Sigmoid colon (tissue), 4 donors: ENCODE results near the gene C1QTNF6.

Source experiments
- CTCF ChIP-seq, 4 experiments: fragments of 450-650 bp in 3 of 4; fragments of 200-600 bp in 1 of 4; IDR thresholded peaks; one replicate each; pipeline ENCODE4 v1.5.1; 2016 to 2019; ENCODE audit warnings: antibody characterized with exemption in 4 of 4, mild to moderate bottlenecking in 3 of 4, moderate library complexity in 2 of 4
- EP300 ChIP-seq, 4 donors: sonication (generic); formaldehyde crosslinking; IDR thresholded peaks; one replicate each; pipeline ENCODE4 v1.6.1; 2017; ENCODE audit warnings: antibody characterized with exemption in 4 of 4
- POLR2A ChIP-seq, 2 donors: fragments of 450-650 bp; IDR thresholded peaks; one replicate each; pipeline ENCODE4 v1.6.1; 2016; ENCODE audit warnings: antibody characterized with exemption in 2 of 2, mild to moderate bottlenecking in 2 of 2, moderate library complexity in 2 of 2
- POLR2AphosphoS5 ChIP-seq, 4 donors: sonication (generic); formaldehyde crosslinking; IDR thresholded peaks; one replicate each; pipeline ENCODE4 v1.6.1; 2017; ENCODE audit warnings: antibody characterized with exemption in 4 of 4

DNA sequence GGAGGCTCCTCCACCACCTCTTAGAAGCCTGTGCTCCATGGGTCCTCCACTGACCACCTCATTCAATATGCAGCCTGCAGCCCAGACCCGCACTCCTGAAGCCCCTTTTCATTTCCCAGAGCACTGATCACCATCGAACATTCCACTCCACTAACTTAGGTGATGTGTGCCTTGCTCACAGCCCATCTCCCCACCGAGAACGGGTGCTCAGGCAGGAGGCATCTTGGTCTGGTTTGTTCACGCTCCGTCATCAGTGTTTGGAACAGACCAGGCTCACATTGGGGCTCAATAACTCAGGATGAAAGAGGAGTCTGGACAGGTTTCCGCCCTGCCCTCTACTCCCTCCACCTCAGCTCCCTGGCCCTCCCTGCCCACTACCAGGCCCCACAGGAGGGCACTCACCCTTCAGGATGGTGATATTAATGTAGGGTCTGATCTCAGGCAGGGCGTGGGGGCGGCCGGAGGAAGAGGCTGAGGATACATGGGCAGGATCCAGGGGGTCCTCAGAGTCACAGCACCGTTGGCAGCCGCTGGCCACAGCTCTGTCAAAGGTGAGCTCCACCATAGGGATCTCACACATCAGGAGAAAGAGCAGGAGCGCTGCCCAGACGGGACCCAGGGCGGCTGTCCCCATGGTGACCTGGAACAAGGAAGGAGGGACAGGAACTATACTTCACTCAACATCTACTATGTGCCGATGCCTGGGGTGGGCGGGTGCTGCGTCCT lies 3.1 kb downstream of the C1QTNF6 start:
- no peak for TF ChIP-seq POLR2A (IDR thresholded peaks at IDR 0.05)
- no peak for TF ChIP-seq CTCF (IDR thresholded peaks at IDR 0.05)
- no peak for TF ChIP-seq POLR2AphosphoS5 (IDR thresholded peaks at IDR 0.05)
- no peak for TF ChIP-seq EP300 (IDR thresholded peaks at IDR 0.05)
